HG03066 (cell line): ENCODE measurements around the gene SEMA6A.

Experiments
- ATAC-seq: cut with Tn5 transposase; IDR thresholded peaks from one replicate; pipeline ENCODE4 v1.9.1; 2021; ENCODE audit warnings: low read depth; ENCODE audit not compliant: unreplicated experiment

The SEMA6A gene

DNA sequence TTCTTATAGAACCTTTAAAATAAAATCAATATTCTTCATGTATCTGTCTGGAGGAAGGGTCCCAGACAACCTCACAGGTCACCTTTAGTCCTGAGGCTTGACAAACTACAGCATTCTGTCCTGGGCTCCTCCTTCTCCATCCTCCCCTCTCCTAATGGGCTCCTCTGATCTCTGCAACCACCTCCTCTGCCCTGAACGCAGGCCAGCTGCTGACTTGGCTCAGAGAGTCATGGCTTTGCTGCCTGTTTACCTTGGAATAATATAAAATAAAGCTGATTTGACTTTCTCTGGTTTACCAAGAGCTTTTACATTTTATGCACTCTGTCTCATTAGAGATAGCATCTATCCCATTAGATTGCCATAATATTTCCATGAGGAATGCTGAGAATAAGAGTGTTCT lies 159.4 kb downstream of the SEMA6A start:
- ATAC-seq, result no peak

DNA sequence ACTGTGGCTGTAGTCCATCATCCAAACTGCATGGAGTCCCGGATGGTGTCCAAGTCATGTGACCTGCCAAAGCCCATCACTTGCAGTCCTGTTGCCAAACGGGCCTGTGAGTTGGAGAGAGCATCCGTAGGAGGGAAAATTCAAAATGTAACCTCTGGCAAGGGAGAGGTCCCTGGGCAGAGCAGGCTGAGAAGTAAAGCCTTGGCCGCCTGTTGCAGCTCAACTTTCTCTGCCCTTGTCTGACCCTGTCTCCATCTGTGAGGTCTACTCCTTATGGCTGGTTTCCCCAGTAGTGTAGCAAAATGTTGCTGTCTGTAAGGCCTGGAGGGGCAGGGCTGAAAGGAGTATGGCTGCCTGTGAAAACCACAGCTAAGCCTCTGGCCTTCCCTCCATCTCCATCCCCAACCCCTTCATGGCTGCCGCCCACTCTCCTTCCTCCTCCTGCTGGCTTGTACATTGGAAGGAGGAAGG lies 163.5 kb downstream of the SEMA6A start:
- no peak for ATAC-seq

DNA sequence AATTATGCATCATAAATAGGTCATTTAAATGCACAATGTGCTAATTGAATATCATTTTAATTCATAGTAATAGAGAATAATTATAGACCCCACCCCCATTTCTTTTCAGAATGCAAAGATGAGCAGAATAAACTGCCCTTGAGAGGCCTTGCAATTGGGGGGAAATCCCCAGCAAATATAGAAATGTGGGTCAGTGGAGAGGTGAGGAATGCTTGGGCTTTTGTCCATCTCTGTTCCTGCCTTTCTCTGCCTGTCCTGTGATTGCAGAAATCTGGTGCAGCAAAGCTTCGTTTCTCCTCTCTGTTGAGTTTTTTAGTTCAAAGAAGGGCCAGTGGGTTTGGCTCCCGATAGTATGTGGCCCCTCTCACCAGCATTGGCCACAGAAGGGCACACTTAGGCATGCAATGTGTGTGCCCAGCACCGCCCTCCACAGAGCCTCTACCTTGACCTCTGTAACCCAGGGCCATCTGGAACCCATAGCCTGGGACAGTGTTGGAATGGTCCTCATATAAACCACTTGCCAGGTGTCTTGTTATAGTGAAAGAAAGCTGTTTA lies 164.2 kb downstream of the SEMA6A start:
- ATAC-seq, result no peak

- no peak for ATAC-seq
These were observed 164.9 kb downstream of the SEMA6A start for GRCh38 chr5:116409591-116410296.

DNA sequence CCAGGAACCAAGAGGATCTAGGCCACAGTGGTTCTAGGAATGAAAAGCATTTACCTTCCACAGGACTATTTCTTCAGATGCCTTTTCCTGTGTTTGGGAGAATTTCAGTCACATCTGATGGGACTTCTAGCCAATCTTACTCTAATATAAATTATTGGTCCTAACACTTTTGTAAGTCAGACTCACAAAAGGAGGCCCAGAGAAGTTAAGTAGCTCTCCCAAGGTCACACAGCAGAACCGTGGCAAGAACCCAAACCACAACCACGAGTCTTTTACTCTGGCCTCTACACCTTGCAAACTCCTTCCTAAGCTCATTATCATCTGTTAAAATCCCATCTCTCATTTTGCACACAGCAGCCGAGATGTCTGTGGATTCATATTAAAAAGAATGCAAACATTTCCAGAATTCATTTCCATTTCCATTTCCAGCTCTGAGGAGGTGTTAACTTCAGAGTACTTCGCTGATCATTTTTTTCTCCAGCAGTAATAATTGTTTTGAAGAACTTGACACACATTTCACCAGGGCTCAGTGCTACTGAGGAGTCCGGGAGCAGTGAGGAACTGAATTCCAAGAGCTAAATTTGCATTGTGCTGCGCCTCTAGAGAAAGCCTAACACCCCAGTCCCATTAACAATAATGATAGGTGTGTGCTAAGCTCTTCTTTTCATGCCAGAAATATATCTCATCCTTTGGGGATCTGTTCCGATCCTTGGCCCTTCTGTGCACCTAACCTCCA lies 168.1 kb downstream of the SEMA6A start:
- no peak for ATAC-seq

GRCh38 chr5:116404792-116405191 lies 169.8 kb downstream of the SEMA6A start:
- ATAC-seq, result no peak

- no peak for ATAC-seq
These were observed 170.6 kb downstream of the SEMA6A start for GRCh38 chr5:116404016-116404415.

- ATAC-seq, result no peak
These were observed 172.4 kb downstream of the SEMA6A start for GRCh38 chr5:116402235-116402634.

DNA sequence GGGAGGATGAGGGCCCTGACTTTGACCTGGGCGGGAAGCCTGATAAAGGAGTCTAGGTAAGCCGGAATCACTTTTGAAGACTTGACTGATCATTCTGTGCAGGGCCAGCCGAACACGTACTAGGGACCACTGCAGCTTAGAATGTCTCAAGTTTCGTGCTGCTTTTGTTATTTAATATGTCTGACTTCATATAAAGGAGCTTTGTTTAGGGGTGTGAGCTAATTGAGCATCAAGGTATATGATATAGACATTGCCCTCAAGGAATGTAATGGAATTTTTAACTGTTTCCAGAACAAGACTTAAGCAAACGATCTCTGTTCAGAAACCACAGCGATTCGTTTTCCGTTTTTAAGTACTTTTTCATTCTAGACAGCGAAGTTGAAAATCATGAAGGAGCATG lies 173.0 kb downstream of the SEMA6A start:
- no peak for ATAC-seq

GRCh38 chr5:116396476-116397099 lies 178.0 kb downstream of the SEMA6A start:
- no peak for ATAC-seq

- no peak for ATAC-seq
These were observed 178.9 kb downstream of the SEMA6A start for GRCh38 chr5:116395631-116396203.

GRCh38 chr5:116395226-116395625 lies 179.4 kb downstream of the SEMA6A start:
- ATAC-seq, result no peak

- no peak for ATAC-seq
These were observed 180.3 kb downstream of the SEMA6A start for GRCh38 chr5:116394186-116394867.
